HEK293T (cell line): ENCODE measurements around the gene REXO1.

Source experiments
- CTCF ChIA-PET: fragments of 350-600 bp; formaldehyde crosslinking; extraction: SDS; loops from one replicate; lab custom pipeline; 2021; ENCODE audit warnings: antibody characterized with exemption, inconsistent platforms; lab: Yijun Ruan, JAX
- POLR2A ChIA-PET: fragments of 350-600 bp; formaldehyde crosslinking; extraction: SDS; loops from one replicate; lab custom pipeline; 2020; ENCODE audit warnings: antibody characterized with exemption, inconsistent platforms; lab: Yijun Ruan, JAX
- DNase-seq: peaks from one replicate; pipeline ENCODE4 v3.0.0; 2012; ENCODE audit warnings: mixed read lengths; ENCODE audit errors: extremely low spot score
- ARNT ChIP-seq: fragments of 450-650 bp; IDR thresholded peaks from 2 replicates; pipeline ENCODE4 v1.6.1; 2017; ENCODE audit warnings: mild to moderate bottlenecking
- BHLHE40 ChIP-seq: fragments of 450-650 bp; IDR thresholded peaks from 2 replicates; pipeline ENCODE4 v1.6.1; 2016; ENCODE audit warnings: mild to moderate bottlenecking, moderate library complexity, borderline replicate concordance
- CTBP1 ChIP-seq: fragments of 450-650 bp; IDR thresholded peaks from 2 replicates; pipeline ENCODE4 v1.6.1; 2016; ENCODE audit warnings: borderline replicate concordance
- ELF4 ChIP-seq: fragments of 450-650 bp; IDR thresholded peaks from 2 replicates; pipeline ENCODE4 v1.6.1; 2017; ENCODE audit warnings: antibody characterized with exemption
- FOXA1 ChIP-seq: fragments of 450-650 bp; IDR thresholded peaks from 2 replicates; pipeline ENCODE4 v1.6.1; 2016; ENCODE audit warnings: mild to moderate bottlenecking
- FOXK2 ChIP-seq: fragments of 450-650 bp; IDR thresholded peaks from 2 replicates; pipeline ENCODE4 v1.6.1; 2016; ENCODE audit warnings: mild to moderate bottlenecking
- FOXM1 ChIP-seq: fragments of 450-650 bp; IDR thresholded peaks from 2 replicates; pipeline ENCODE4 v1.6.1; 2017; ENCODE audit warnings: mild to moderate bottlenecking, borderline replicate concordance
- HDGF ChIP-seq: fragments of 450-650 bp; IDR thresholded peaks from 2 replicates; pipeline ENCODE4 v1.6.1; 2017; ENCODE audit warnings: antibody characterized with exemption, borderline replicate concordance
- L3MBTL2 ChIP-seq: fragments of 450-650 bp; conservative IDR thresholded peaks from 2 replicates; pipeline ENCODE4 v1.6.1; 2016; ENCODE audit warnings: mild to moderate bottlenecking
- LEF1 ChIP-seq: fragments of 450-650 bp; IDR thresholded peaks from 2 replicates; pipeline ENCODE4 v1.6.1; 2017; ENCODE audit warnings: mild to moderate bottlenecking, borderline replicate concordance
- NFRKB ChIP-seq: fragments of 450-650 bp; IDR thresholded peaks from 2 replicates; pipeline ENCODE4 v1.6.1; 2016; ENCODE audit warnings: mild to moderate bottlenecking, moderate library complexity
- PKNOX1 ChIP-seq: fragments of 450-650 bp; IDR thresholded peaks from 2 replicates; pipeline ENCODE4 v1.6.1; 2016
- SP1 ChIP-seq: fragments of 450-650 bp; IDR thresholded peaks from 2 replicates; pipeline ENCODE4 v1.6.1; 2017
- SUZ12 ChIP-seq: fragments of 450-650 bp; IDR thresholded peaks from 2 replicates; pipeline ENCODE4 v1.6.1; 2016; ENCODE audit warnings: mild to moderate bottlenecking
- TARDBP ChIP-seq: fragments of 450-650 bp; IDR thresholded peaks from 2 replicates; pipeline ENCODE4 v1.6.1; 2016
- ZNF384 ChIP-seq: fragments of 450-650 bp; IDR thresholded peaks from 2 replicates; pipeline ENCODE4 v1.6.1; 2016

Gene REXO1

DNA sequence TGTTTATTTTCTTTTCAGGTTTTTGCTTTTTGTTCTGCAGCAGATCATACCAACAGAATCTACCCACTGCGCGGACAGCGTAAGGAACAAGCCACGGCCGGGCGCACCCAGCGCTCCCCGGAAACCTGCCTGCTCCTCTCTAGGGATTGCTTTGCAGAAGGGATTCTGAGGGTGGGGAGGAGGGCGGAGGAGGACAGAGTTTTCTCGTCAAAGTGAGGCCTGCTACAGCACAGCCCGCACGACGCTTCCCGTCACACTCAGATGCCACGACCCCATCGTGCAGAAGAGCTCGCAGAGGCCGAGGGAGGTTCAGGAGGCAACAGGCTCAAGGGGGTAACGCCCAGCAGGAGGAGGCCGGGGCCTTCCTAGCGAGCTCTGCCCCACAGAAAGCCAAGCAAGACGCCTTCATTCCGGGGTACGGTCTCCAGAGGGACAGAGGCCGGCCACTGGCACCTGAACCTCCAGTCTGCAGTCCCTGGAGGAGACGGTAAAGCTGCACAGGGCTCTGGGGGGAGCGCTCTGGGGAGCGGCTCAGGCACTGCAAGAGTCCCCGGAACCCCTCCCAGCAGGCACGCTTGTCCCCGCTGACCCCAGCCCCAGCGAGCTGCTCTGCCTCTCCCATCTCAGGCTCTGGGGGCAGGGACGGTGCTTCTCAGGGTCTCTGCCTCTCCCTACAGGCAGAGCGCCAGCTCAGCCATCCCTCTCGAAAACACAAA, 6.9 kb downstream of the REXO1 start:
- no peak for DNase-seq
- ChIA-PET POLR2A (no interaction called here), CTCF (interaction anchor here (1.0 kb wide), 1 partner anchor 15 kb away, joined by 5 read pairs; no protein-coding TSS in a partner anchor)
- TF ChIP-seq FOXK2 (no peak), NFRKB (no peak), BHLHE40 (no peak), ZNF384 (no peak), L3MBTL2 (no peak), CTBP1 (no peak), SUZ12 (no peak), ELF4 (no peak), ARNT (no peak), SP1 (no peak), FOXM1 (no peak)

DNA sequence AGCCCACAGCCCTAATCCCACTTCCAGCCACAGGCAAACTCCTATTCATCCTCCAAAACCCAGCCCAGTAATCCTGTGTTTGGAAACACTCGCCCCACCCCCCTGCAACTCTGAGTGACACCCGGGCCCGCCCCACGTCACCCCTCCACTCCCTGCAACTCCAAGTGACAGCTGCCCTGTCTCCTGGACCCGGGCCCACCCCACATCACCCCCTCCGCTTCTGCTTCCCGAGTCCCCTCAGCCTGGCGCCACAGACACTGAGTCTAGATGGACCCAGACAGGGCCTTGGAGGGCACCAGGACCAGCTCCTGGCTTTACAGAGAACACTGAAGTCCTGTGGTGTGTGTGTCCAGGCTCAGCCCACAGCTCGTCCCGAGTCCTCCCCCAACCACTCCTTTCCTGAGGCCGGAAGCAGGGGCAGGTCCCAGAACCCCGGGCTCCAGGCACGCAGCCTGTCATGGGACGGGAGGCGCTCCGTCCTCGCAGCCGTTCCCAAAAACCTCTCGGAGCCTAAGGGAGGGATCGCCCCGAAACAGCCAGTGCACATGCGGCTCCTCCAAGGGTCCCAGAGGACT, 7.7 kb downstream of the REXO1 start:
- ChIA-PET POLR2A (no interaction called here), CTCF (interaction anchor here (1.1 kb wide), 1 partner anchor 15 kb away, joined by 5 read pairs; no protein-coding TSS in a partner anchor)

GRCh38 chr19:1839658-1840540, 8.4 kb downstream of the REXO1 start:
- ChIA-PET POLR2A (no interaction called here), CTCF (interaction anchor here (1.1 kb wide), 1 partner anchor 14 kb away, joined by 5 read pairs; no protein-coding TSS in a partner anchor)
- no peak for DNase-seq
- TF ChIP-seq ELF4 (no peak), L3MBTL2 (no peak), PKNOX1 (no peak), SP1 (no peak), SUZ12 (no peak)

More for the DNA sequence above, 7.7 kb downstream of the REXO1 start:
- DNase-seq, result no peak
- TF ChIP-seq LEF1 (no peak), FOXM1 (no peak), ELF4 (no peak), SP1 (no peak), TARDBP (no peak), SUZ12 (no peak), FOXA1 (no peak), FOXK2 (no peak), PKNOX1 (no peak), ZNF384 (no peak), BHLHE40 (no peak), ARNT (no peak), HDGF (no peak), CTBP1 (no peak), L3MBTL2 (no peak), NFRKB (no peak)

- ChIA-PET CTCF (interaction anchor here (0.6 to 3.0 kb wide), 16 partner anchors 8 to 347 kb away, joined by 3 to 32 read pairs (median 4); partner anchors contain the start of genes REEP6 and REXO1), POLR2A (interaction anchor here (0.6 to 1.3 kb wide), 2 partner anchors 12 to 108 kb away, joined by 3 to 4 read pairs; no protein-coding TSS in a partner anchor)
- TF ChIP-seq NFRKB (no peak), PKNOX1 (no peak), HDGF (peak; percentile 88; the same call in 1 of the 2 replicates)
Observed at GRCh38 chr19:1837625-1838105, 10.6 kb downstream of the REXO1 start.

GRCh38 chr19:1837222-1837565, 11.1 kb downstream of the REXO1 start:
- DNase-seq, result no peak
- TF ChIP-seq FOXM1 (no peak), HDGF (no peak), NFRKB (no peak), CTBP1 (no peak), ARNT (no peak), TARDBP (no peak), LEF1 (no peak), ELF4 (no peak), BHLHE40 (no peak), PKNOX1 (no peak), FOXK2 (no peak), SUZ12 (no peak), SP1 (no peak), L3MBTL2 (no peak), ZNF384 (no peak), FOXA1 (no peak)
- POLR2A ChIA-PET, result interaction anchor here (1.3 kb wide), 1 partner anchor 11 kb away, joined by 4 read pairs; no protein-coding TSS in a partner anchor
- CTCF ChIA-PET, result interaction anchor here (0.6 to 3.0 kb wide), 12 partner anchors 11 to 346 kb away, joined by 3 to 32 read pairs (median 4); partner anchors contain the start of genes REEP6 and REXO1

More at GRCh38 chr19:1837625-1838105, 10.6 kb downstream of the REXO1 start:
- peak; percentile 81 for DNase-seq
